NT2/D1 (cell line): ENCODE data around the gene HEMK1.

Source experiments
- DNase-seq: peaks from one replicate; pipeline ENCODE4 v3.0.0-alpha.2; 2011; ENCODE audit warnings: low read depth, low spot score
- H3K27me3 ChIP-seq: 2 replicates; pipeline ENCODE4 v1.6.0; 2011; ENCODE audit warnings: mild to moderate bottlenecking; ENCODE audit not compliant: insufficient read length, insufficient read depth
- H3K36me3 ChIP-seq: 2 replicates; pipeline ENCODE4 v1.6.1; 2011; ENCODE audit warnings: mild to moderate bottlenecking, low read length, mixed read lengths; ENCODE audit not compliant: insufficient read depth, insufficient read length
- H3K4me1 ChIP-seq: 2 replicates; pipeline ENCODE4 v1.5.1; 2011; ENCODE audit not compliant: insufficient read depth, insufficient read length
- H3K4me3 ChIP-seq: 2 replicates; pipeline ENCODE4 v1.5.1; 2011; ENCODE audit warnings: low read depth; ENCODE audit not compliant: insufficient read length
- H3K9ac ChIP-seq: 2 replicates; pipeline ENCODE4 v1.6.0; 2011; ENCODE audit warnings: low read depth; ENCODE audit not compliant: insufficient read length
- H3K9me3 ChIP-seq: 2 replicates; pipeline ENCODE4 v1.5.1; 2011; ENCODE audit warnings: mild to moderate bottlenecking, low read length; ENCODE audit not compliant: insufficient read depth
- SUZ12 ChIP-seq: IDR thresholded peaks from 2 replicates; pipeline ENCODE4 v1.6.1; 2011; ENCODE audit not compliant: insufficient read length, insufficient read depth; ENCODE audit errors: extremely low read depth
- YY1 ChIP-seq: IDR thresholded peaks from 2 replicates; pipeline ENCODE4 v1.6.1; 2011; ENCODE audit not compliant: insufficient read length, insufficient read depth
- ZNF274 ChIP-seq: IDR thresholded peaks from 2 replicates; pipeline ENCODE4 v1.6.1; 2011; ENCODE audit warnings: mild to moderate bottlenecking, low read depth, low read length

HEMK1 gene

GRCh38 chr3:50536471-50537180 lies 32.7 kb upstream of the HEMK1 start:
- DNase-seq: no peak
- Histone ChIP-seq H3K9me3 (no peaks in the 10 kb centered on the region), H3K27me3 (no peaks in the 10 kb centered on the region), H3K4me1 (peaks cover 37% of the 10 kb centered on the region), H3K9ac (no peak overlapping the region), H3K4me3 (no peak overlapping the region), H3K36me3 (no peaks in the 10 kb centered on the region)
- TF ChIP-seq SUZ12: no peak
- no peak for TF ChIP-seq ZNF274
- TF ChIP-seq YY1: no peak

GRCh38 chr3:50537421-50538129 lies 31.7 kb upstream of the HEMK1 start:
- peaks cover 37% of the 10 kb centered on the region for H3K4me1 ChIP-seq
- no peaks in the 10 kb centered on the region for H3K27me3 ChIP-seq
- no peak overlapping the region for H3K4me3 ChIP-seq
- DNase-seq: no peak
- H3K36me3 ChIP-seq: no peaks in the 10 kb centered on the region
- no peak overlapping the region for H3K9ac ChIP-seq
- no peaks in the 10 kb centered on the region for H3K9me3 ChIP-seq
- TF ChIP-seq SUZ12: no peak
- no peak for TF ChIP-seq ZNF274

- no peaks in the 10 kb centered on the region for H3K36me3 ChIP-seq
- no peak for TF ChIP-seq ZNF274
- H3K27me3 ChIP-seq: no peaks in the 10 kb centered on the region
- peak overlapping the region; percentile 43 for H3K9ac ChIP-seq
- peaks cover 27% of the 10 kb centered on the region for H3K4me1 ChIP-seq
- no peak overlapping the region for H3K4me3 ChIP-seq
- DNase-seq: no peak
- H3K9me3 ChIP-seq: no peaks in the 10 kb centered on the region
Observed at GRCh38 chr3:50539356-50540286, 29.7 kb upstream of the HEMK1 start.

GRCh38 chr3:50542177-50543034 lies 26.9 kb upstream of the HEMK1 start:
- peak; percentile 77 for DNase-seq
- Histone ChIP-seq H3K4me3 (no peak overlapping the region), H3K36me3 (no peaks in the 10 kb centered on the region), H3K9ac (no peak overlapping the region), H3K27me3 (no peaks in the 10 kb centered on the region), H3K9me3 (no peaks in the 10 kb centered on the region), H3K4me1 (peaks cover 33% of the 10 kb centered on the region)
- TF ChIP-seq SUZ12 (no peak), YY1 (no peak), ZNF274 (no peak)

GRCh38 chr3:50545781-50546180 lies 23.5 kb upstream of the HEMK1 start:
- Histone ChIP-seq H3K4me3 (no peak overlapping the region), H3K9ac (no peak overlapping the region), H3K27me3 (no peaks in the 10 kb centered on the region), H3K4me1 (peaks cover 35% of the 10 kb centered on the region), H3K9me3 (no peaks in the 10 kb centered on the region), H3K36me3 (no peaks in the 10 kb centered on the region)
- DNase-seq: no peak
- TF ChIP-seq SUZ12 (no peak), YY1 (no peak), ZNF274 (no peak)

GRCh38 chr3:50549226-50549625 lies 20.1 kb upstream of the HEMK1 start:
- Histone ChIP-seq H3K27me3 (peaks cover 4% of the 10 kb centered on the region), H3K9ac (peak overlapping the region; percentile 42), H3K4me3 (no peak overlapping the region), H3K36me3 (no peaks in the 10 kb centered on the region), H3K9me3 (no peaks in the 10 kb centered on the region), H3K4me1 (peaks cover 34% of the 10 kb centered on the region)
- TF ChIP-seq SUZ12 (no peak), YY1 (no peak), ZNF274 (no peak)
- DNase-seq: no peak
